Panc1 (cell line): ENCODE data around the gene AMBP. TPM values are rescaled to one million over a fixed set of nuclear protein-coding genes. Genes with fewer than 3 reads are reported as not detected.
"Not testable (repeated sequence)": the region's sequence is repeated elsewhere in the genome, so short reads cannot be mapped to it uniquely, and the experiment has no call there.

Source experiments
- ATAC-seq: fragments of 200-7000 bp; cut with Tn5 transposase; 2 replicates; pipeline ENCODE4 v1.9.1; 2020; ENCODE audit warnings: mild to moderate bottlenecking, moderate library complexity
- BruUV-seq: library from RNA; stranded (reverse); fragments of 400-500 nt; replicated peaks from 2 replicates; lab custom pipeline; 2021; lab: Mats Ljungman, UMichigan
- CTCF ChIA-PET: fragments of 300-600 bp; sonication (Branson Sonifier 250); formaldehyde crosslinking; loops from one replicate; lab custom pipeline; 2022; ENCODE audit warnings: antibody characterized with exemption; lab: Charles Lee
- POLR2A ChIA-PET: fragments of 300-600 bp; sonication (Branson Sonifier 250); formaldehyde crosslinking; loops from one replicate; lab custom pipeline; 2022; ENCODE audit warnings: antibody characterized with exemption; lab: Charles Lee
- DNase-seq: peaks from one replicate; pipeline ENCODE4 v3.0.0-alpha.2; 2010; ENCODE audit warnings: low read depth, low spot score
- H3K27ac ChIP-seq: 2 replicates; pipeline ENCODE4 v1.5.1; 2011; ENCODE audit warnings: mild to moderate bottlenecking, low read length, inconsistent platforms
- H3K27me3 ChIP-seq: fragments of 200-500 bp; sonication (Bioruptor generic); 2 replicates; pipeline ENCODE4 v1.6.0; 2014; ENCODE audit warnings: low read length, inconsistent platforms; ENCODE audit not compliant: control insufficient read depth, insufficient read depth
- H3K36me3 ChIP-seq: fragments of 200-500 bp; sonication (Bioruptor generic); 2 replicates; pipeline ENCODE4 v1.5.1; 2014; ENCODE audit warnings: inconsistent platforms, mild to moderate bottlenecking, low read length, moderate library complexity; ENCODE audit not compliant: control insufficient read depth, insufficient read depth
- H3K4me1 ChIP-seq: 2 replicates; pipeline ENCODE4 v1.5.1; 2011; ENCODE audit warnings: inconsistent platforms, mild to moderate bottlenecking, low read length, moderate library complexity; ENCODE audit not compliant: control insufficient read depth, insufficient read depth
- H3K4me3 ChIP-seq, 2 experiments: 2 replicates each; pipeline ENCODE4 v1.5.1; 2011 to 2012; ENCODE audit warnings: low read depth in 2 of 2, low read length in 2 of 2, mild to moderate bottlenecking in 2 of 2, inconsistent platforms in 1 of 2, moderate library complexity in 1 of 2
- H3K9me3 ChIP-seq: fragments of 200-500 bp; sonication (Bioruptor generic); 2 replicates; pipeline ENCODE4 v1.5.1; 2014; ENCODE audit warnings: low read depth, mild to moderate bottlenecking, inconsistent platforms, low read length, moderate library complexity; ENCODE audit not compliant: control insufficient read depth, insufficient read depth
- POLR2AphosphoS5 ChIP-seq: IDR thresholded peaks from 2 replicates; pipeline ENCODE4 v1.6.1; 2012; ENCODE audit warnings: mild to moderate bottlenecking, low read depth, low read length, moderate library complexity
- SIN3A ChIP-seq: IDR thresholded peaks from 2 replicates; pipeline ENCODE4 v1.6.1; 2012; ENCODE audit warnings: low read depth, mild to moderate bottlenecking, low read length, moderate library complexity, borderline replicate concordance; ENCODE audit not compliant: insufficient read depth
- TCF7L2 ChIP-seq: IDR thresholded peaks from 2 replicates; pipeline ENCODE4 v1.6.1; 2011; ENCODE audit warnings: mild to moderate bottlenecking, low read depth, low read length, inconsistent platforms
- in situ Hi-C: cut with HindIII; loops from 2 replicates; pipeline ENCODE4 v1.10.0; 2016; ENCODE audit warnings: low sequenced_read_pairs, low pct_unique_long_range_greater_than_20kb
- intact Hi-C: fragments of 100-400 bp; cut with micrococcal nuclease; formaldehyde crosslinking; loops from one replicate; pipeline ENCODE4 v1.10.0; 2022; ENCODE audit not compliant: unreplicated experiment
- total RNA-seq: library from RNA; stranded (reverse); gene quantifications from one replicate; pipeline ENCODE4 v1.2.1, GENCODE V29; 2021; ENCODE audit not compliant: unreplicated experiment
- TF ChIP-seq, protein P1 (sequence below), 2 experiments: IDR thresholded peaks; 2 replicates each; pipeline ENCODE4 v1.6.1; 2011 to 2012; ENCODE audit warnings: low read depth in 2 of 2, control low read depth in 1 of 2, low read length in 1 of 2, mild to moderate bottlenecking in 1 of 2, moderate library complexity in 1 of 2; ENCODE audit not compliant: insufficient read depth in 1 of 2
- TF ChIP-seq, protein P2 (sequence below): fragments of 450-650 bp; IDR thresholded peaks from 2 replicates; pipeline ENCODE4 v1.5.1; 2017; ENCODE audit warnings: mild to moderate bottlenecking

The AMBP gene
- total RNA-seq, 1 experiment from 2014 or later = 1.7 TPM

DNA sequence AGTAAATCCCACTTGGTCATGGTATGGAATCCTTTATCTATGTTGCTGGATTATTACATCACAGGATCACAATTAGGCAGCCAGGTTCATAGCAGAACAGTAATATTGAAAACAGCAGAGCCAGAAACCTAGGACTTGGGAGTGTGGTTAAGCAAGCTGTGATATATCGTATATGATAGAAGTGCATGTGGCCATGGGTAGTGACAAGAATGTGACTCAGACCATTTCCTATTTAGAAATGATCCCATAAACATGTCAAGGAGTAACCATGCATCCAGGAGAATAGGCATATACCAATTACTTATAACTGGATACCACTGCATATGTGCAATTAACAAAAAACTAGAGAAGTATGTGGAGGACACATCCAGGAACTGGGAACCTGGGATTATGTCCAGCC lies 31.2 kb downstream of the AMBP start:
- ChIA-PET POLR2A (no interaction called here), CTCF (no interaction called here)
- Histone ChIP-seq H3K27me3 (no peaks in the 10 kb centered on the region), H3K9me3 (no peaks in the 10 kb centered on the region), H3K27ac (no peak overlapping the region), H3K4me1 (no peaks in the 10 kb centered on the region), H3K4me3 (no peak overlapping the region), H3K36me3 (no peaks in the 10 kb centered on the region)
- in situ Hi-C loops (no loop called here), intact Hi-C loops (no loop called here)
- ATAC-seq (no peak), DNase-seq (no peak)
- TF ChIP-seq, protein P1, sequence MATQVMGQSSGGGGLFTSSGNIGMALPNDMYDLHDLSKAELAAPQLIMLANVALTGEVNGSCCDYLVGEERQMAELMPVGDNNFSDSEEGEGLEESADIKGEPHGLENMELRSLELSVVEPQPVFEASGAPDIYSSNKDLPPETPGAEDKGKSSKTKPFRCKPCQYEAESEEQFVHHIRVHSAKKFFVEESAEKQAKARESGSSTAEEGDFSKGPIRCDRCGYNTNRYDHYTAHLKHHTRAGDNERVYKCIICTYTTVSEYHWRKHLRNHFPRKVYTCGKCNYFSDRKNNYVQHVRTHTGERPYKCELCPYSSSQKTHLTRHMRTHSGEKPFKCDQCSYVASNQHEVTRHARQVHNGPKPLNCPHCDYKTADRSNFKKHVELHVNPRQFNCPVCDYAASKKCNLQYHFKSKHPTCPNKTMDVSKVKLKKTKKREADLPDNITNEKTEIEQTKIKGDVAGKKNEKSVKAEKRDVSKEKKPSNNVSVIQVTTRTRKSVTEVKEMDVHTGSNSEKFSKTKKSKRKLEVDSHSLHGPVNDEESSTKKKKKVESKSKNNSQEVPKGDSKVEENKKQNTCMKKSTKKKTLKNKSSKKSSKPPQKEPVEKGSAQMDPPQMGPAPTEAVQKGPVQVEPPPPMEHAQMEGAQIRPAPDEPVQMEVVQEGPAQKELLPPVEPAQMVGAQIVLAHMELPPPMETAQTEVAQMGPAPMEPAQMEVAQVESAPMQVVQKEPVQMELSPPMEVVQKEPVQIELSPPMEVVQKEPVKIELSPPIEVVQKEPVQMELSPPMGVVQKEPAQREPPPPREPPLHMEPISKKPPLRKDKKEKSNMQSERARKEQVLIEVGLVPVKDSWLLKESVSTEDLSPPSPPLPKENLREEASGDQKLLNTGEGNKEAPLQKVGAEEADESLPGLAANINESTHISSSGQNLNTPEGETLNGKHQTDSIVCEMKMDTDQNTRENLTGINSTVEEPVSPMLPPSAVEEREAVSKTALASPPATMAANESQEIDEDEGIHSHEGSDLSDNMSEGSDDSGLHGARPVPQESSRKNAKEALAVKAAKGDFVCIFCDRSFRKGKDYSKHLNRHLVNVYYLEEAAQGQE (IDR thresholded peaks at IDR 0.05; ENCODE audit: insufficient read depth in 1 of 2, low read depth in 2 of 2, low read length in 1 of 2) = no peak
- TF ChIP-seq POLR2AphosphoS5 = no peak
- no TSS peak for BruUV-seq

DNA sequence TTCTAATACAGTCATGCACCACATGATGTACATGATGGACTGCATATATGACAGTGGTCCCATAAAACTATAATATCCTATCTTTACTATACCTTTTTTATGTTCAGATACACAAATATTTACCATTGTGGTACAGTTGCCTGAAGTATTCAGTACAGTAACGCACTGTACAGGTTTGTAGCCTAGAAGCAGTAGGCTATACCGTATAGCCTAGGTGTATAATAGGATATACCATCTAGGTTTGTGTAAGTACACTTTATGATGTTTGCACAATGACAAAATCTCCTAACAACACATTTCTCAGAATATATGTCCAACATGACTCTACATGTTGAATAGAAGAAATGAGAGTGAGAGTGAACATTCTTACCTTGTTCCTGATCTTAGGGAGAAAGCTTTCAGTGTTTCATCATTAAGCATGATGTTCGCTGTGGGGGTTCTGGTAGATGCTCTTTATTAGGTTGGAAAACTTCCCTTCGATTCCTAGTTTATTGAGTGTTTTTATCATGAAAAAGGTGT lies 31.8 kb downstream of the AMBP start:
- intact Hi-C loops = no loop called here
- TF ChIP-seq, protein P1 (IDR thresholded peaks at IDR 0.05; ENCODE audit: insufficient read depth in 1 of 2, low read depth in 2 of 2, low read length in 1 of 2) = no peak
- TF ChIP-seq POLR2AphosphoS5 (no peak), SIN3A (no peak), TCF7L2 (no peak)
- TF ChIP-seq, protein P2, sequence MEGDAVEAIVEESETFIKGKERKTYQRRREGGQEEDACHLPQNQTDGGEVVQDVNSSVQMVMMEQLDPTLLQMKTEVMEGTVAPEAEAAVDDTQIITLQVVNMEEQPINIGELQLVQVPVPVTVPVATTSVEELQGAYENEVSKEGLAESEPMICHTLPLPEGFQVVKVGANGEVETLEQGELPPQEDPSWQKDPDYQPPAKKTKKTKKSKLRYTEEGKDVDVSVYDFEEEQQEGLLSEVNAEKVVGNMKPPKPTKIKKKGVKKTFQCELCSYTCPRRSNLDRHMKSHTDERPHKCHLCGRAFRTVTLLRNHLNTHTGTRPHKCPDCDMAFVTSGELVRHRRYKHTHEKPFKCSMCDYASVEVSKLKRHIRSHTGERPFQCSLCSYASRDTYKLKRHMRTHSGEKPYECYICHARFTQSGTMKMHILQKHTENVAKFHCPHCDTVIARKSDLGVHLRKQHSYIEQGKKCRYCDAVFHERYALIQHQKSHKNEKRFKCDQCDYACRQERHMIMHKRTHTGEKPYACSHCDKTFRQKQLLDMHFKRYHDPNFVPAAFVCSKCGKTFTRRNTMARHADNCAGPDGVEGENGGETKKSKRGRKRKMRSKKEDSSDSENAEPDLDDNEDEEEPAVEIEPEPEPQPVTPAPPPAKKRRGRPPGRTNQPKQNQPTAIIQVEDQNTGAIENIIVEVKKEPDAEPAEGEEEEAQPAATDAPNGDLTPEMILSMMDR = no peak
- no peaks in the 10 kb centered on the region for H3K27me3 ChIP-seq
- no peak for DNase-seq
- ATAC-seq = no peak
- POLR2A ChIA-PET = no interaction called here
- H3K4me1 ChIP-seq = no peaks in the 10 kb centered on the region
- BruUV-seq = no TSS peak
- H3K9me3 ChIP-seq = no peaks in the 10 kb centered on the region
- CTCF ChIA-PET = no interaction called here
- H3K36me3 ChIP-seq = no peaks in the 10 kb centered on the region
- in situ Hi-C loops = no loop called here
- H3K27ac ChIP-seq = no peak overlapping the region
- no peak overlapping the region for H3K4me3 ChIP-seq

DNA sequence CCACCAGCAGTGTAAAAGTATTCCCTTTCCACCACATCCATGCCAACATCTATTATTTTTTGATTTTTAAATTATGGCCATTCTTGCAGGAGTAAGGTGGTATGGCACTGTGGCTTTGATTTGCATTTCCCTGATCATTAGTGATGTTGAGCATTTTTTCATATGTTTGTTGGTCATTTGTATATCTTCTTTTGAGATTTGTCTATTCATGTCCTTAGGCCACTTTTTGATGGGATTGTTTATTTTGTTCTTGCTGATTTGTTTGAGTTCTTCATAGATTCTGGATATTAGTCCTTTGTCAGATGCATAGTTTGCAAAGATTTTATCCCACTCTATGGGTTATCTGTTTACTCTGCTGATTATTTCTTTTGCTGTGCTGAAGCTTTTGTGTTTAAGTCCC lies 34.4 kb downstream of the AMBP start:
- ATAC-seq, H3K4me1 ChIP-seq, in situ Hi-C loops, H3K27me3 ChIP-seq, DNase-seq, H3K27ac ChIP-seq, H3K36me3 ChIP-seq, POLR2A ChIA-PET, H3K4me3 ChIP-seq, H3K9me3 ChIP-seq, intact Hi-C loops, BruUV-seq, CTCF ChIA-PET: not testable (repeated sequence)
